ENCODE measurements around the gene CCDC177.
"Not testable (repeated sequence)": the region's sequence is repeated elsewhere in the genome, so short reads cannot be mapped to it uniquely, and the experiment has no call there.

Gene CCDC177

GRCh38 chr14:69600304-69600891 is 25.7 kb upstream of the CCDC177 start:
- FAIRE-seq = no peak
- no peak for DNase-seq (ENCODE audit: low spot score)

- not testable (repeated sequence) for DNase-seq (ENCODE audit: low spot score); FAIRE-seq
Measured at GRCh38 chr14:69599431-69599830, 24.8 kb upstream of the CCDC177 start.

GRCh38 chr14:69595336-69595735 is 20.7 kb upstream of the CCDC177 start:
- DNase-seq (ENCODE audit: low spot score) = no peak
- FAIRE-seq = no peak

- DNase-seq (ENCODE audit: low spot score) (no peak), FAIRE-seq (no peak)
Measured at GRCh38 chr14:69594846-69595245, 20.2 kb upstream of the CCDC177 start.

GRCh38 chr14:69593018-69593677 is 18.5 kb upstream of the CCDC177 start:
- DNase-seq (ENCODE audit: low spot score) (no peak), FAIRE-seq (no peak)

GRCh38 chr14:69591317-69591716 is 16.6 kb upstream of the CCDC177 start:
- DNase-seq (ENCODE audit: low spot score) = no peak

GRCh38 chr14:69587389-69587788 is 12.7 kb upstream of the CCDC177 start:
- DNase-seq (ENCODE audit: low spot score) = no peak
- no peak for FAIRE-seq

More at GRCh38 chr14:69591317-69591716, 16.6 kb upstream of the CCDC177 start:
- no peak for FAIRE-seq

GRCh38 chr14:69586404-69586803 is 11.7 kb upstream of the CCDC177 start:
- no peak for DNase-seq (ENCODE audit: low spot score)
- no peak for FAIRE-seq

- DNase-seq (ENCODE audit: low spot score) = no peak
- no peak for FAIRE-seq
Measured at GRCh38 chr14:69584389-69584788, 9.7 kb upstream of the CCDC177 start.

GRCh38 chr14:69582829-69583228 is 8.2 kb upstream of the CCDC177 start:
- no peak for DNase-seq (ENCODE audit: low spot score)

GRCh38 chr14:69582212-69582611 is 7.5 kb upstream of the CCDC177 start:
- DNase-seq (ENCODE audit: low spot score) = no peak
- FAIRE-seq = no peak

More at GRCh38 chr14:69582829-69583228, 8.2 kb upstream of the CCDC177 start:
- no peak for FAIRE-seq

GRCh38 chr14:69581316-69581935 is 6.8 kb upstream of the CCDC177 start:
- FAIRE-seq (no peak), DNase-seq (ENCODE audit: low spot score) (no peak)

- no peak for FAIRE-seq
Measured at GRCh38 chr14:69580009-69580577, 5.4 kb upstream of the CCDC177 start.

GRCh38 chr14:69579476-69579875 is 4.8 kb upstream of the CCDC177 start:
- FAIRE-seq = no peak

More at GRCh38 chr14:69580009-69580577, 5.4 kb upstream of the CCDC177 start:
- DNase-seq (ENCODE audit: low spot score) = no peak

GRCh38 chr14:69574954-69575295 is 254 bp upstream of the CCDC177 start:
- no peak for DNase-seq (ENCODE audit: low spot score)
- FAIRE-seq = no peak

More at GRCh38 chr14:69579476-69579875, 4.8 kb upstream of the CCDC177 start:
- no peak for DNase-seq (ENCODE audit: low spot score)

GRCh38 chr14:69573831-69574262 is 824 bp downstream of the CCDC177 start:
- no peak for DNase-seq (ENCODE audit: low spot score)
- FAIRE-seq = no peak

GRCh38 chr14:69573205-69573830 is 1.4 kb downstream of the CCDC177 start:
- no peak for DNase-seq (ENCODE audit: low spot score)
- FAIRE-seq = no peak

- no peak for FAIRE-seq
- DNase-seq (ENCODE audit: low spot score) = no peak
Measured at GRCh38 chr14:69572841-69573135, 1.9 kb downstream of the CCDC177 start.

- DNase-seq (ENCODE audit: low spot score) = no peak
- FAIRE-seq = no peak
Measured at GRCh38 chr14:69572030-69572840, 2.4 kb downstream of the CCDC177 start.

GRCh38 chr14:69571449-69572029 is 3.1 kb downstream of the CCDC177 start:
- no peak for FAIRE-seq
- no peak for DNase-seq (ENCODE audit: low spot score)

GRCh38 chr14:69570836-69571330 is 3.8 kb downstream of the CCDC177 start:
- FAIRE-seq = no peak
- DNase-seq (ENCODE audit: low spot score) = no peak
